Umbilical cord (tissue), 2 donors: ENCODE results near the gene RPL22. TPM values are rescaled to one million over a fixed set of nuclear protein-coding genes. Genes with fewer than 3 reads are reported as not detected.

ENCODE experiments used
- DNase-seq: peaks from one replicate; pipeline ENCODE4 v3.0.0-alpha.2; 2015; ENCODE audit warnings: low spot score
- total RNA-seq: library from RNA; depleted of rRNA; stranded (reverse); fragments of >200 nt; gene quantifications from one replicate; pipeline ENCODE4 v1.2.3, GENCODE V29; 2014; ENCODE audit warnings: low replicate concordance; ENCODE audit not compliant: insufficient read depth

RPL22 gene
- total RNA-seq, 1 donor from 2014 or later, result 196 TPM

GRCh38 chr1:6205849-6206519 lies 6.6 kb upstream of the RPL22 start, which contains the start of gene RNF207:
RNF207 (plus strand) TSS chr1:6206119; CDS start chr1:6206536, 417 bp downstream.
- peak; percentile 76 for DNase-seq

DNA sequence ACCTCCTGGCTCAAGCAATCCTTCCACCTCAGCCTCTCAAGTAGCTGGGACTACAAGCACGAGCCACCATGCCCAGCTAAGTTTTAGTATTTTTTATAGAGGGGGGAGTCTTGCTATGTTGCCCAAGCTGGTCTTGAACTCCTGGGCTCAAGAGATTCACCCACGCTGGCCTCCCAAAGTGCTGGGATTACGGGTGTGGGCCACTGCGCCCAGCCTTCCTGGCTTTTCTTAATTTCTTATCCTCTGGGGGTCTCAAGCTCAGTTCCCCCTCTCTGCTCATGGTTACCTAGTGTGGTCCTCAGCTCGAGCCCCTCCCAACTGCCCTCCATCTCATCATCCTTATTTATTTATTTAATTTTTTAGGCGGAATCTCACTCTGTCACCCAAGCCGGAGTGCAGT lies 2.9 kb upstream of the RPL22 start:
- DNase-seq, result no peak

- no peak for DNase-seq
Measured at GRCh38 chr1:6200188-6200809, 904 bp upstream of the RPL22 start.

GRCh38 chr1:6198646-6199297 lies 623 bp downstream of the RPL22 start:
- DNase-seq, result no peak

GRCh38 chr1:6197746-6198427 lies 1.5 kb downstream of the RPL22 start:
- DNase-seq, result no peak

DNA sequence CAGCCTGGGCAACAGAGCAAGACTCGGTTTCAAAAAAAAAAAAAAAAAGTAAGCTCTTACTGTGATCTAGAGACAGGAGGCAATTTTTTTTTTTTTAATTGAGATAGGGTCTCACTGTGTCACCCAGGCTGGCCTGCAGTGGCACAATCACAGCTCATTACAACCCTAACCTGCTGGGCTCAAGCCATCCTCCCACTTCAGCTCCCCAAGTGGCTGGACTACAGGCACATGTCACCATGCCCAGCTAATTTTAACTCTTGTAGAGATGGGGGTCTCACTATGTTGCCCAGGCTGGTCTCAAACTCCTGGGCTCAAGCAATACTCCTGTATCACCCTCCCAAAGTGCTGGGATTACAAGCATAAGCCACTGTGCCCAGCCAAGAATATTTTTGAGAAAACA lies 7.4 kb downstream of the RPL22 start:
- DNase-seq, result no peak

DNA sequence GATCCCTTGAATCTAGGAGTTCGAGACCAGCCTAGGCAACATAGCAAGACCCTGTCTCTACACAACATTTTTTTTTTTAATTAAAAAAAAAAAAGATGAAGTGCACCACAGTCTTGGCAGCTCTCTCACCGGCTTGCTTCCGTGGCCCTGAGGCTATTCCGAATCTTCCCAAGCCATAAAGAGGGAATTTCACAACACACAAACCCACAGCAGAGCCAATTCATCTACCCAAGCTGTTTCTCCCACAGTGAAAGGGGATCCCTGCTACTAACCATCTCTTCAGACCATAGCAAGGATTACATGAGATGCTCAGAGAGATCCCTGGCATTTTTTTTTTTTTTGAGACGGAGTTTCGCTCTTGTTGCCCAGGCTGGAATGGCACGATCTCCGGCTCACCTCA lies 10.9 kb downstream of the RPL22 start:
- DNase-seq, result no peak

- DNase-seq, result peak; percentile 31
Measured at GRCh38 chr1:6185635-6186382, 13.6 kb downstream of the RPL22 start.

- DNase-seq, result peak; percentile 51
Measured at GRCh38 chr1:6185151-6185550, 14.2 kb downstream of the RPL22 start.

DNA sequence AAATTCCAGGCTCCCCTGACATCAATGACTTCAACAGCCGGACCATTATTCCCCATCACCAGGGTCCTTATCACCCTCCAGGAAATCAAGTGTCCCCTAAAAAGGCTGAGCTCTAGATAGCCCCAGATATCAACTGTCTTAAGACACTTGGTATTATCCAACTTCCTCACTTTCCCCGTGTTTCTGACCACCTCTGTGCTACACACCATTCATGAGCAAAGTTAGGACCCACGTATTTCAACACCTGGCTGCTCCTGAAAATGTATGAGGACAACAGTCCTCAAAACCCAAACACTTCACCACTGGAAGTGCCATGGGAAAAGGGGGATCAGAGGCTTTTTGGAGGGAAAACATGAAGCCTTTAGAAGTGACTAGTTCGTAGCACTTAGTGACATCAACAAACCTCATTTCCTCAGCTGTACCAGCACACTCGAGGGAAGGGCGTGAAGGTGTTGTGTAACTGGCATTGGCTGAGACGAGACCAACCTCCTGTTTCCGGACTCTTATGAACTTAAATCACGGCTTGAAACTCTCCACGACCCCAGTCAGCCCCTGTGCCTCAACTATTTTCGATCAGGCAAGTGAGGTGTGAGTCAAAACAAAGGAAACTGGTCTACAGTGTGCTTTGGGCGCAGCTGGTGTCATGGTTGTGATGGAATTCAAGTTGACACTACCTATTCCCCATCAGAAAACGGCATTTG lies 15.2 kb downstream of the RPL22 start:
- DNase-seq, result no peak

GRCh38 chr1:6183520-6183989 lies 15.8 kb downstream of the RPL22 start:
- DNase-seq, result no peak

- no peak for DNase-seq
Measured at GRCh38 chr1:6181347-6181770, 18.0 kb downstream of the RPL22 start.

DNA sequence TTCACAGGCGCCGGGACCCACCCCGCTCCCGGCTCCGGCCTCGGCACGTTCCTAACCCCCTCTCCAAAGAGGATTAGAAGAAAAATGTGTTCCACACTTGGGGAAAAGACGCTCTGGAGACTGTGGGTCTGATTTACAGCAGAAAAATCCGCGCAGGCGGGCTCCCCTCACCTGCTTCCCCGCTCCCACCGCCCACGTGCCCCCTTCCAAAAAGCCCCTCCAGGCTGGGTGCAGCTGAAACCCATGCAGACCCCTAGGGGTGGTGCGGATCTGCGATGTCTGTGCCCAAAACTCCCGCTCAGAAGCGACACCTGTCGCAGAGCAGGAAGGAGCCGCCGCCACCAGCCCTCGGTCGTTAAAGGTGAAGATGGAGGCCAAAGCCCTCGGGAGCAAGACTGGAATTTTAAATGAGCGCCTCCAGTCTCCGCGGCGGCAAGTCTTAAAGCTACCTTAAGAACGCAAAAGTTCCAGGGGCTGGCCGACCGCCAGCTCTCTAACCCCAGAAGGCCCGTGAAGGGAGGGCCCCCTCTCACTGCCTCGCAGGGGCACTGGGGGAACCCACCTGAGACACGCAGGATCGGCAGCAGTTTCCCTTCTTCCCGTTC lies 18.6 kb downstream of the RPL22 start:
- DNase-seq, result no peak

- no peak for DNase-seq
Measured at GRCh38 chr1:6180268-6180706, 19.1 kb downstream of the RPL22 start, which contains the start of gene CHD5. CHD5 (minus strand) TSS chr1:6180321; CDS start chr1:6180023, 298 bp downstream.

DNA sequence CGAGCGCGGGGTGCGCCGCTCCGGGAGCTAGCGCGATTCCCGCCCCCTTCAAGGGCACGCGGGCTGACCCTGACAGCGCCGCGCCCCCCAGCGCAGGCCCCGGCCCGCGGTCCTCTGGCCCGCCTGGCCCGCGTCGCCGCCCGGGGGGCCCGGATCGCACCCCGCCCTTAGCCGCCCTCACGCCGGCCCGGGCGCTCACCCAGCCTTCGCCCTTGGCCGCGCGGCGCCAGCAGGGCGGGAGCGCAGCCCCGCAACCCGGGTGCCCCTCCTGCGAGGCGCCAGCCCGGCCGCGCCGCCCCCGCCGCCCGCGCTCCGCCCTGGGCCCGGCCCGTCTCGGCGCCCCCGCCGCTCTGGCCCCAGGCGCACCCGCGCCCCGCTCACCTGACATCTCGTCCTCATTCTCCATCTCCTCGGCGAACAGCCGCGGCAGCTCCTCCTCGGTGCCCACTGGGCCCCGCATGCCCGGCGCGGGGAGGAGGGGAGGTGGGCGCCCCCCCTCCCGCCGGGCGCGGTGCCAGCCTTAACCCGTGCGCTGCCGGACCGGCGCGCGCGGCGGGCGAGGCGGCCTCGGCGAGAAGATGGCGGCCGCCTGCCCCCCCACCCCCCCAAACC lies 19.7 kb downstream of the RPL22 start:
- no peak for DNase-seq

- DNase-seq, result no peak
Measured at GRCh38 chr1:6178751-6179563, 20.4 kb downstream of the RPL22 start.

DNA sequence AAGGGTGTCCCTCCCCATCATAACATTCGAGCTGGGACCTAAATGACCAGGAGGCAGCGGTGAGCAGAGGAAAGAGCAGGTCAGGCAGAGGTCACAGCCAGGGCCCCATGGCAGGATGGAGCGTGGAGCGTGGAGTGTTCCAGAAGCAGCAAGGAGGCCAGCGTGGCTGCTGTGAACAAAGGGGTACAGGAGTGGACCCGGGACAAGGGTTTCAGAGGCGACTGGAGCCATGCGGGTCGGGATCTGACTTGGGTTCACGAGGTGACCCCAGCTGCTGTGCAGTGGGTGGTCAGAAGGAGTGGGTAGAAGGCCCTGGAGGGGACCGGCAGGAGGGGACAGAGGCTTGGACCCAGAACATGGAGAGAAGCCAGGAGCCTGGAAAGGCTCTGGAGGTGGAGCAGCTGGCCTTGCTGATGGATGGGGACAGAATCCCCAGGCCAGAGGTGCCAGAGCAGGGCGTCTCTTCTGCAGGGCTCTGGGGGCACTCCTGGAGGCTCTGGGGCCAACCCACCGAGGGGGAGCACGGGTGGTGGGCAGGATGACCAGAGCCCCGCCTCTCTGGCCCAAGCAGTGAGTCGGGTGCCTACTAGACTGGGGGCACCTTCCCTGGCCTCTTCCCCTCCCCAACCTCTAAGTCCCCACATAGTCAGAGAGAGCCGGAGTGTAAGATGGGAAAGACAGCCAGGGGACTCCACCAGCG lies 21.6 kb downstream of the RPL22 start:
- DNase-seq, result no peak

DNA sequence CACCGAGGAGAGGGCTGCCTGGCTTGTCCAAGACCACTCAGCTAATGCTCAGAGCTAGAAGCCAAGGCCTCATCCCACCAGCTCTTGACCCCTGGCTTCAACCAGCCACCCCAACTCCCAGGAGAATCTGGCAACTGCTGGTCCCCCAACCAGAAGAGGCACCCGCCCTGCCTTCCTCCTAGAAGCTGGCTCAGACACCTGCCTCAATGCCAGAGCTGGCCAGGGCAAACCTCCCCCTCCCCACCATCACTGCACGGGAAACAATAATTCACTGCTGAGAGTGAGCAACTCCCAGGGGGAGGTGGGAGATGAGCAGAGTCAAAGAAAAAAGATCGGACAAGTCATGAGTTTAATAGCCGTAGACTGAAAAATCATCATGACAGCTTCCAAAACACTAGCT lies 22.6 kb downstream of the RPL22 start:
- DNase-seq, result no peak
